Ammon's horn (tissue), 1 donor: ENCODE measurements around the gene NEAT1.
"Not testable (repeated sequence)": the region's sequence is repeated elsewhere in the genome, so short reads cannot be mapped to it uniquely, and the experiment has no call there.

Experiments used
- DNase-seq: peaks from one replicate; pipeline ENCODE4 v3.0.0-alpha.2; 2016; ENCODE audit warnings: low spot score

The NEAT1 gene

DNA sequence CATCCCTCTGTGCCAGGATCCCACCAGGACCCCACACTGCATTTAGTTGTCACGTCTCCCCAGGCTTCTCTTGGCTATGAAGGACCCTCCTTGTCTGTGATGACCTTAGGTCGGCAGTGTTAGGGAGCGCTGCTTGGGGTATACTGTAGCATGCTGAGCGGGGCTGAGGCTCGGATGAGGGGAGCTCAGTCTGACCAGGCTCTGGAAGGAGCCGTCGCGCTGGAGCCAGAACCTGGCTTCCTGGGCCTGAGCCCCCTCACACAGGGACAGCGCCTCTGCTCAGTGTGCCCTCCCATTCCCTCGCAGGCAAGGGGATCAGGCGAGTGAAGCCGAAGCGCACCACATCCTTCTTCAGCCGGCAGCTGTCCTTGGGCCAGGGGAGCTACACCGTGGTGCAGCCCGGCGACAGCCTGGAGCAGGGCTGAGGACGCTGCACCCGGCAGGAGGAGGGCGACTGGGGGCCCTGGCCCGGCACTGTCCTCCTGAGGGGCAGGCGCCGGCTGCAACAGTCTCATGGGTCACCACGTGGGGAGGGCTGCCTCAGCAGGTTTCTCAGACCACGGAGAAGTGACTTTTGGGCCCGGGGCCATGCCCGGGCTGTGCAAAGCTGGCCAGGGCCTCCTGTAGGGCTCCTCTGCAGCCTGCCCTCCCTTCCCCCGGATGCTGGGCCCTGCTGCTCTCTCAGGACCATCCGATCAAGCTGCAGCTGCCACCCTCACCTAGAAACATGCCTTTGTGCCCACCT lies 11.5 kb upstream of the NEAT1 start:
- no peak for DNase-seq

DNA sequence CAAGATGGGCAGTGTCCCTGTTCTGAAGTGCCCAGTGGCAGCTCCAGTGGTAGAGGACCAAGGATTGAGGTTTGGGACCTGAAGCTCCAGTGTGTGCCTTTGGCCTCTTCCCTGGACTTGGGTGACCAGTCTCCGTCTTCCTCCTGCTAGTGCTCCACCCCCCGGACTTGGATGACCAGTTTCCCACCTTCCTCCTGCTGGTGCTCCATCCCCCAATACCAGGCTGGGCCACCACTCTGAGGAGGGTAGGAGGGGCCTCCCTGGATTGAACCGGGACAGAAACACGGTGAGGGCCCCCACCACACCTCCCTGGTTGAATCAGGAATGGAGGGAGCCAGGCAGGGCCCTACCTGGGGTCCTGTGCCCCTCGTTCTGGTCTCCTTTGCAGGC lies 10.9 kb upstream of the NEAT1 start:
- no peak for DNase-seq

DNA sequence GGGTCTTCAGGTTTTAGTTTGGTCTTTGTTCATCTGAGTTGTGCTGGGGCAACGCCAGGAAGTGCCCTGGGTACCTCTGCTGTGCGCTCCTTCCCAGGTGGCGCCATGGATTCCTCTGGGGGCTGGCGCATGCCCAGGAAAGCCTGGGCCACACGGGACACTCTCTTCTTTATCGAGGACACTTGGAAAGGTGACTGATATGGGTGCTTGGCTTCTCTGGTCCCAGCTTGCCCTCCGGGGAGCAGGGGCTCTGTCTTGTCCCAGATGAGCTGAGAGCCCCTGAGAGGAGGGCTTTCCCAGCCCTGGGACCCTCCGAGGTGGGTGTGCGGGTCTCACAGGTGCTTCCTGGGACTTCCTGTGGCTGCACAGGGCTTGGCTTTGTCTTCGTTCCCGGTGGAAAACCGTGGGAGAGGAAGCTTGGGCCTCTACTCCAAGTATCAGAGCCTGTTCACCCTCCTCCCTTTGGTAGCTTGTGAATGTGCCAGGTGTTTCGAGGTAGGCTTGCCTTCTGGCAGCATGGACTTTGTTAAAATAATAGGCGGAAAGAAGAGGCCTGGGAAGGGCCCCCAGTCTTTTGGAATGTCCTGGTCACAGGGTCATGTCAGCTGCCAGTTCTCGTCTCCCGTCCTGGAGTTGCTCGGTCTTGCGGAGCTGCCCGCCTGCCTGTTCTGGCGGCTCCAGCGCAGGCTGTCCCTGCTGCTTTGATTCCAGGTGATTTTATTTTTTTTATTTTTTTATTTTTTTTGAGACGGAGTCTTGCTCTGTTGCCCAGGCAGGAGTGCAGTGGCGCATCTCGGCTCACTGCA lies 10.1 kb upstream of the NEAT1 start:
- DNase-seq: no peak

DNA sequence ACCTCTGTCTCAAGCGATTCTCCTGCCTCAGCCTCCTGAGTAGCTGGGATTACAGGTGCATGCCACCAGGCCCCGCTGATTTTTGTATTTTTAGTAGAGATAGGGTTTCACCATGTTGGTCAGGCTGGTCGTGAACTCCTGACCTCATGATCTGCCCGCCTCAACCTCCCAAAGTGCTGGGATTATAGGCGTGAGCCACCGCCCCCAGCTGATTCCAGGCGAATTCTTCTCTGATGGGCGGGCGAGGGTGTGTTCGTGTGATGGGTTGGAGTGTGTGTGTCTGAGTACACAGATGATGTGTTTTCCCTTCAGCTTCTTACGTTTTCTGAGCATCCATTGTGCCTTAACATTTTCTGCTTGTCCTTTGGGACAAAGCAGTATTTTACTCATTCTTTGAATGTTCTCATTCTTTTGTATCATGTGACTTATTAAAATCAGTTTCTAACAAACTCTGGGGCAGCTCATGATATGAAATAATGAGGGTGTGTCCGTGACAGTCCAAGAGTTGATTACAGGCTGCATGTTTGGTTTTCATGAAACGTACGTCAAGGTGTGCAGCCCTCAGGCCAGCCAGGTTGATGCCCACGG lies 9.4 kb upstream of the NEAT1 start:
- DNase-seq: not testable (repeated sequence)

DNA sequence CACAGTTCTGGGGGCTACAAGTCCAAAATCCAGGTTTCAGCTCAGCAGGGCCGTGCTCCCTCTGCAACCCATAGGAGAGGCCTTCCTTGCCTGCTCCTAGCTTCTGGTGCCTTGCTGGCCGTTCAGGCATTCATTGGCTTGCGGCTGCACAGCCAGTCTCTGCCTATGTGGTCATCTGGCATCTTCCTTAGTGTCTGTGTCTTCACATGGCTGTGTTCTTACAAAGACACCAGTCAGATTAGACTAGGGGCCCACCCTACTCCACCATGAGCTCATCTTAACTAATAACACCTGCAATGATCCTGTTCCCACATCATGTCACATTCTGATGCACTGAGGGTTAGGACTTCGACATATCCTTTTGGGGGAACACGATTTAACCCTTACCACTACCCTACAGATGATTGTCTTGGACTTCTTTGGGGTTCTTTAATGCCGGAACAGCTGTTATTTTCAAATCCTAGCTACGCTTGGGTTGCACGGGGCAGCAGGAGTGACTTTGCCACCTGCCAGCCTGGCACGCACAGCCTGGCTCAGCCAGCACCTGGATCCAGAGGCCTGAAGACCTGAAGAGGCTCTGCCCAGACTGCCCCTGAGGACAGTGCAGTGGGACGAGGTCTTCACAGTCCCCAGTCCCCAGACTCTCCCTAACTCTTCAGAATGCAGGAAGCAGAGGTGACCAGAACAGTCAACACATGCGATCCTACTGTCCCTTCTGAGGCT lies 7.7 kb upstream of the NEAT1 start:
- DNase-seq: peak; percentile 39

DNA sequence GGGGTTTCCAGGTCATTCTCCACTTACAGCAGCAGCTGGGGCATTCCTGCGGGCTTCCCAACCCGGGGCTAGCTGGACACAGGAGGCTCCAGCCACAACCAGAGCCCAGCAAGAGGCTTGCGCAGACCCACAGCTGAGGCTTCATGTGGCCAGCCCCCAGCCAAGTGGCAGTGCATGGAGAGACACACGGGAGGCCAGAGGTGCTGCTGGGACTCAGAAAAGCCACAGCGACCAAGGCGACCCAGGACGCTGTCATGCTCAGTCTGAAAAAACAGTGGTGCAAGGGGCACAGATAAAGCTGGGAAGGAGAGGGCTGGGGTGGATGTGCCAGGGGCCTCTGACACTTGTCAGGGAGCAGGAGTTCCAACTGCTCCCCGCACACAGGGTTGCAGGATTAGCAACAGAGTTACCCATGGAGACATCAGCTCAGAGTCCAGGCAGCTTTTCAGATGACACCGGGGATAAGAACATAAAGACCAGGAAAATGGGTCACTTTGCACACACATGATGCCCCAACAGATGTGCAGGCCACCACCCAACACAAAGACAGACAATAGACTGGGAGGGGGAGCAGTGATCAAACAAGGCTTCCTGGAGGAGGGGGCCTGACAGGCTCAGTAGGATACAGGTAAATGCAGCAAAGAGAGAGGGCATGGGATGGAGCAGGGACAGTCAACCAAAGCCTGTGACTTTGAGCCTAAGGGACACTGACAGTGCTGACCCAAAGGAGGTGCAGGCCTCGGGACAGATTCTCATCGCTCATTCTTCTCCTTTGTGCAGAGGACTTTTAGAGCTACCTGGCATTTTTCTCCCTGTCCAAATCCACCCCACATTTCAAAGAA lies 6.9 kb upstream of the NEAT1 start:
- DNase-seq: no peak

DNA sequence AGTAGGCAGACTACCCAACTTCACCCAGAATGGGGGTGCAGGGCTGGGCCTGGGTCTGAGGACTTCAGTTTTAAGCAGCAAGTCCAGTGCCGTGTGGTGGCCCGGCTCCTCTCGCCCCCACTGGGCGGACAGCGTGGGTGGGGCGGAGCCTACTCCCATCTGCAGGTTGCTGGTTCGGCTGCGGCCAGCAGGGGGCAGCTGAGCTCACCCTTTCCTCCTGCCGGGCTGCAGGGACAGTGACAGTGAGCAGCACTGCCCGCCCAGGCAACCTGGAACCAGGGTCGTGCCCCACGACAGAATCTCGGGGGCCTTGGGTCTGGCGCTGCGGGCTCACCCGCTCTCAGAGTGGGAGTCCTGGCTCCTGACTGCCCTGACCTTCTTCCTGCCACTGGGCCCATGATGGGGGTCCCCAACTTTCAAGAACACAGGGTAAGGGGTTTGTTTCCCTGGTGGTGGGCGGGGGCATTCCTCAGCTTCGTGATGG lies 6.2 kb upstream of the NEAT1 start:
- DNase-seq: peak; percentile 95

DNA sequence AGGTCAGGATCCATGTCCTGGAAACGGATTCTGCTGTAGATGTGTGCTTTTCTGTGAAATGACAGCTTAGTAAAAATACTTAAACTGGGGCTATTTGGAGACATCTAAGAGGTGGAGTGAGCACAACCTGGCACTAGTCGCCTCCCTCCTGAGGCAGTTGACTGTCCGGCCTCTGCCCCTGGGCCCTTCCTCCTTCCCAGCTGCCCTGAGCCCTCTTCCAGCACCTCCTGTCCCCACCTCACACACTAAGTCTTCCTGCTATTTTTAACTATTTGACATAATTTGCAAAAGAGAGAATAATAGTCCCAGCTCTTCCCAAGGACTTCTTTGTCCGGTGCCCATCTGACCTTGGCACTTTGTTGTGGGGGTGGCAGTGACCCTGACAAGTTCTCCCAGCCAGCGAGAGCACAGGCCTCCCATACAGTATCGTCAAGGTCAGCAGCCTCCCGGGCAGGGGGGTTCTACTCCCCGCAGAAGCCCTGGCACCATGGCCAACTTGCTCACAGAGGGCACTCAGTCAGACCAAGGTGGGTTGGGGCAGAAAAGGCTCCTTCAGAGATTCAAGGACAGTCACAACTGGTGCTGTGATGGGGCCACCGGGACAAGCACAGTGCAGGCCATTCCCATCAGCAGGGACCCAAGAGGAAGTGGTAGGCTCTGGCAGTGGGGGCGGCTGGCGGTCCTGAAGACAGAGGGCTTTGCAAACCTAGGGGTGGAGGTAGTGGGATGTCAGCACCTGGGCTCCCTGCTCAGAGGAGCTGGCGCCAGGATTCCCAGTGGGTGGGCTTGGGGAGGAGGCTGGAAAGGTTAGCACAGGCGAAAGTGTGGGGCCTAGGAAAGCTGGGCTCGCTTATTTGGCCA lies 5.5 kb upstream of the NEAT1 start:
- peak; percentile 39 for DNase-seq

DNA sequence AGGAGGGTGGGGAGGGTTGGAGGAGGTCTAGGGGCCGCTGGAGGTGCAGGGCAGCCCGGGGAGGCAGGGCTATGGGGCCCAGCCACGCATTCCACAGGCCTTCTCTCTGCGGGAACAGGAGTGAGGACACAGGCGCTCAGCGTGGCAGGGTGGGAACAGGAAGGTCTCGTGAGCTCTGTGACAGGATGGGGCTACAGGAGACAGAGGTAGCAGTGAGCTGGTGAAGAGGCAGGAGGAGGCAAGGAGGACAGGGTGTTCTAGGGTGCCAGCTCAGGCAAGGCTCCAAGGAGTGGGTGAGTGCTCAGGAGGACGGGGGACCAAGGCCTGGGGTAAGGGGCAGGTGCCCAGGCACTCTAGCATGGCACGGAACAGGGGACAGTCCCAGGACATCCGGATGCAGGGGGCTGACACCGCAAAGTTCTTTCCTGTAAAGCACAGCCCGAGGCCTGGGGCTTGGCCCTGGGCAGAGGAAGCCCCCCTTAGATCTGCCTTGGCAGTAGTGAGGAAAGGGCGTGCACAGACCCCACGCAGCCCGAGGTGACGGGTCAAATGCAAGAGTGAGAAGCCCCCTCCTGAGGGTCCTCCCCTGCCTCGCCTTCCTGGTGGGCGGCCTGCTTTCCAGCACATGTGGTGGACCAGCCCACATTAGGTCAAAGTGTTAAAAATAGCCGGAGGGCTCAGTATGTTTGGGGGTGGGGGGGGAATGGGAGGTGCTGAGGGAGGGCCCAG lies 4.7 kb upstream of the NEAT1 start:
- no peak for DNase-seq

DNA sequence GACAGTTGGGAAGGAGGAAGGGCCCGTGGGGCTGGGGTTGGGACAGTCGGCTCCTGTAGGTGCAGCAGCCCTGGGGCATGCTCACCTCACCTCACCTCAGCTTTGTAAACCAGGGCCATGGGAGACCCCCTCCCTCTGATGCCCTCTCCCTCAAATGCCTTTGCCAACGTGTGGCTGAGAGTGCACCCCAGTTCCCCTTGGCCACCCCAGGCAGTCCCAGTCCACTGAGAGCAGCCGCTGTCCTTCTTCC lies 4.2 kb upstream of the NEAT1 start:
- no peak for DNase-seq

DNA sequence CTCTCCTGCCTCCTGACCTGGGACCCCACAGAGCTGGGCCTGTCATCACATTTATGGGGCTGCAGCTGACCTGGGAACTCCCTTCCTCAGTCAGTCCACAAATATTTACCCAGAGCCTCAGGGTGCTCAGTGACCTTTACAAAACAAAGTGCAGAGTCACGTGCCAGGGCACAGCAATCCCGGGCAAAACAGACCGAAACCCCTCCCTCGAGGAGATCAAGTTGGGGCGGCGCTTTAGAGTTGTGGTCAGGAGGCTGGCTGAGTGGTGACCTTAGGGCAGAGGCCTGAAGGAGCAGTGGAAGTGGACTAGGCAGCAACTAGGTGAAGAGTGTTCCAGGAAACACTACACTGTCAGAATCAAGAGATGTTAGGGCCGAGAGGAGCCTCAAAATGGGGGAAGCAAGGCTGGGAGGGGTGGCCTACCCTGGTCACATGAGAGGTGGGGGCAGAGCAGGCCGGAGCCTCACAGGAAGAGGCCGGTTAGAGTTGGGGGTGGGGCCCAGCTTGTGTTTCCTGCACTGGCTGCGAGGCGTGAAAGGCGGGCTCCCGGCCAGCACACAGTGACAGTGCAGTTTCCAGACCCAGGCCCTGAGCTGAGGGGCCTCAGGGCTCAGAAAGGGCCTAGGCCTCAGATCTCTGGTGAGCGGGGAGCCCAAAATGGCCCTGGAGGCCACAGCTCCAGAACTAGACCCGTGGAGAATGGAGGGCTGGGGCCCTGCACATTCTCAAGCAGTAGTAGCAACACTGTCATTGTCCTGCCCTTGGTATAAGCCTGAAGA lies 3.7 kb upstream of the NEAT1 start:
- DNase-seq: peak; percentile 95

DNA sequence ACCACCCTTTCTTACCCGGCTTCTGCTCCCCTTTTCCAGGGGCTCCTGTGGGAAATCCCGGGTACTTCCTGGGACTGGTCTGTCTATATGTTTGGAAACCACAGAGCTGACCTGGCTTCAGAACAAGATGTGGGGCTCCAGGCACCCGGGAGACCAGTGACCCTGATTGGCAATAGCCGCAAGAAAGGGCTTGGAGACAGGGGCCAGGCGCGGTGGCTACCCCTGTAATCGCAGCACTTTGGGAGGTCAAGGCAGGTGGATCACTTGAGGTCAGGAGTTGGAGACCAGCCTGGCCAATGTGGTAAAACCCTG lies 3.2 kb upstream of the NEAT1 start:
- no peak for DNase-seq

DNA sequence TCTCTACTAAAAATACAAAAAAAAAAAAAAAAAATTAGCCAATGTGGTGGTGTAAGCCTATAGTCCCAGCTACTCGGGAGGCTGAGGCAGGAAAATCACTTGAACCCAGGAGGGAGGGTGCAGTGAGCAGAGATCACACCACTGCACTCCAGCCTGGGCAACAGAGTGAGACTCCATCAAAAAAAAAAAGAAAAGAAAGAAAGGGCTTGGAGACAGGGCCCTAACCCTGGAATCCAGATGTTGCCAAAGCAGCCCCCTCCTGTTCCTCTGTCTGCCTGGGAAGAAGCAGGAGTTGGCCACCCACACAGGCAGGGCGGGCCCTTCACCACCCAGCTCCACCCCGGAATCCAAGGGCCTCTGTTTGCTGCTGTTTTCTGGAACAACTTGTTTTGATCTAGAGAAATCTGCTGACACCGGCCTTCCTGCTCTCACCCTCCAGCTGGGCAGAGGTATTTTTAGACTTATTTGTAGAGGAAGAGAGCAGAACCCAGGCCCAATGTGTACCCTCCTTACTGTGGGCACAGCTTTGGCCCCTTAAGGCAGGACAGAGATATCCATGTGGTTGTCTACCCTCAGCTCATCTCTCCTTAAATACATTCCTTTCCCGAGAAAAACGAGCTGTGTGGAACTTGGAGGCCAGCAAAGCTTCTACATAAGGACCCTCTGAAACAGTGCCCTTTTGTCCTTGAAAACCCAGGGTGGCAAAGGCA lies 2.7 kb upstream of the NEAT1 start:
- peak; percentile 94 for DNase-seq

DNA sequence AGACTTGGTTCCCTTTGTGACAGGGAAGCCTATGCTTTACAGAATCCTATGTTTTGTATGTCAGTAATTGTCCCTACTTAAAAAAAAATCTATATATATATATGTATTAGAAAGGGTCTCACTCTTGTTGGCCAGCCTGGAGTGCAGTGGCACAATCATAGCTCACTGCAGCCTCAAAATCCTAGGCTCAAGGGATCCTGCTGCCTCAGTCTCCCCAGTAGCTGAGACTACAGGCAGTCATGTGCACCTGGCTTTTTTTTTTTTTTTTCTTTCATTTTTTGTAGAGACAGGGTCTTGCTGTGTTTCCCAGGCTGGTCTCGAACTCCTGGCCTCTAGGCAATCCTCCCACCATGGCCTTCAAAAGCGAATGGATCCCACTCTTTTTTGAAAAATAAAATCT lies 2.1 kb upstream of the NEAT1 start:
- DNase-seq: no peak

DNA sequence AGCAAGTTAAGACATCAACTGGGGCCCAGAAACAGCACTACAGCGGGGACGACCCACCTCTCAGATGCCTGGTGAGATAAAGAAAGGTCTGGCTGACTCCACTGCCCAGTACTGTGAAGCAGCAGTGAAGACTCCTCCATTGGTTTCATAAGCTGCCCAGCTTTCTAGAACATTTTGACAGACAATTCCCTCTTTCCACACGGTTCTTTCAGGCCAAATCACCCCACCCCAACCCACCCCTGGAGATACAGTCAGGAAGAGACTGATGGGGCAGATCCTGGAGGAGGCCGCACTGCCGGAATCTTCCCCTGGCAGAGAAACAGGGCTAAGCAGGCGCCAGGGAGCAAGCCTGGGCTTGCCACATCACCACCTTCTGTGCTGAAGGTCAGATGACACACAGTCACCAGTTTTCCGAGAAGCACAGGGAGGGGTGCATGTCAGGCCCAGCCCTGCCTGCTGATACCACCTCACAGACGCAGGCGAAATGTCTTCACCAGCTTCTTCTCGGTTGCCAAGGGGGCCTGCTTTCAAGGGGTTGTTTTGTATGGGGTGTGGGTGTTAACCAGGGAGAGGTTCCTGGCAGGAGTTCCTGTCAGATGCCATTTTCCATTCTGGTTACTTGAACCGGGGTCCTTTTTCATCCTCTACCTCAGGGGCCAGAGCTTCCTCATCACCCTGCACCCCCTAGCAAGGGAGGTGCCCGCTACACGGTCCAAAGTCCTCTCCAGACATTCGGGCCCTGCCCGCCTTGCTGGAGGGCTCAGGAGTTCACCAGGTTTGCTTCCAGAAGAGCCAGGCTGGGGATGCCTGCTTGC lies 1.4 kb upstream of the NEAT1 start:
- peak; percentile 94 for DNase-seq

DNA sequence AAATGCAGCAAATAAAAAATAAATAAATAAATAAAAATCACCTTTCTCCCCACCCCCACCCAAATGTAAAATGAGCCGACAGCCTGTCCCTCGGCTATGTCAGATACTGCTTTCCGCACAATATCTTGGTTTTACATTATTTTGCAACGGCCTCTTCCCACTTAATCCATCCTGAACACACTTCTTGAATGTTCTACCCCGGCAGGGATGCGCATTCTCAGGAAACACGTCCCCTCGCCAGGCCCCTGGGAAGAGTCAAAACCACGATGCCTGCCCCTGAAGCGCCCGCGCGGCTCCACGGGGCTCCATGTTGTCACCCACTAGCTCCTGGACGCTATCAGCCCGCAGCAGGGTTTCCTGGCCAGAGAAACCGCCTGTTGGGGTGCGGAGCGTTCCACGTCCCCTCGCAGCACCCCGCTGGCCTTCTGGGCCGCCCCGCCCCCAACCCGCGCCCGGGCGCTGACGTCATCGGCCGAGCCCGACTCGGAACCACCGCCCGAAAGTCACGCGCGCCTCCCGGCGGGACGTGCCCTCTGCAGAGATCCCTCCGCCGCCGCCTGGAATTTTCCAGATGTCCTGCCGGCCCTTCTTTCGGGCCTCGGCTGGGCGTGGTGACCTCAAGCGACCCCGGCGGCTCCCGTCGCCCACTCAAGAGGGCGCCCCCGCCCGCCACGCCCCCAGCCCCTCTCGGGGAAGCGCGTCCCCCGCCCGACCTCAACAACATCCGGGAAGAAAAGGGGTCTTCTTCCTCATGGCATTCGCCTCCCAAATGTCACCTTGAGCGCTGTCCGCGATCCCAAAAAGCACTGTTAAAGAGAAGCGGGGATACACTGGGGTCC lies 585 bp upstream of the NEAT1 start:
- peak; percentile 91 for DNase-seq
